ENCODE results near the gene ARMH4.

The ARMH4 gene

DNA sequence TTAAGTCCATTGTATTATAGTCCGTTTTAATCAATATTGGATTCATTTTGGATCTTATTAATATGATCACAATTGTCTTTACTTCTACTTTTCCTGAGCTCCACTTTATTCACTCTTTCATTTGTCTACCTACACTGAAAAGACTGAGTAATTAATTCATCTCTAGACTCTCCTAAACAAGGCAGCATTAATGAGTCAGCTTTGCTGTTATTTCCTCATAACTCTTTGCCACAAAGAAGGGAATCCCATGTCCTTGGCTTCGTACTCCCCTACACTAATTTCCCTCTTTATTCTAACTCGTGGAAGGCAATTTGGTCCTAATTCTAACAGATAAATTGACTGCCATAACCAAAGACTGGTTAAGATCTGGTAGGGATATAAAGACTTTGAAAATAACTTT, 91.9 kb downstream of the ARMH4 start:
- no peak overlapping the region for H3K27ac ChIP-seq (ENCODE audit: low read length)
- no peaks in the 10 kb centered on the region for H3K27me3 ChIP-seq (replicated peaks; ENCODE audit: insufficient read depth, low read length)
- no peaks in the 10 kb centered on the region for H3K9me3 ChIP-seq (replicated peaks; ENCODE audit: insufficient read depth, low read length)
- H2AFZ ChIP-seq (ENCODE audit: low read length), result no peak overlapping the region
- no peaks in the 10 kb centered on the region for H3K9me2 ChIP-seq (replicated peaks; ENCODE audit: insufficient read depth, low read length)
- no peak overlapping the region for H3K4me2 ChIP-seq (ENCODE audit: low read depth, low read length)
- H4K20me1 ChIP-seq (ENCODE audit: insufficient read depth, low read length), result no peaks in the 10 kb centered on the region
- no peak for DNase-seq
- H3K4me1 ChIP-seq (ENCODE audit: low read length), result no peaks in the 10 kb centered on the region
- H3K4me3 ChIP-seq (ENCODE audit: low read length), result no peak overlapping the region
- H3K79me2 ChIP-seq (ENCODE audit: low read length), result no peaks in the 10 kb centered on the region
- no peaks in the 10 kb centered on the region for H3F3A ChIP-seq (ENCODE audit: insufficient read depth, low read length)
- H3K9ac ChIP-seq (ENCODE audit: low read length), result no peak overlapping the region
- H3K36me3 ChIP-seq (replicated peaks; ENCODE audit: insufficient read depth, low read length), result no peaks in the 10 kb centered on the region
- no peak for TF ChIP-seq EZH2 (optimal IDR thresholded peaks at IDR 0.05; ENCODE audit: low read depth, low read length)
- TF ChIP-seq CTCF (IDR thresholded peaks at IDR 0.05; ENCODE audit: low read length), result no peak
- no peak for TF ChIP-seq EZH2phosphoT487 (IDR thresholded peaks at IDR 0.05; ENCODE audit: low read length)

GRCh38 chr14:58059126-58059525, 92.9 kb downstream of the ARMH4 start:
- Histone ChIP-seq H3K4me1 (ENCODE audit: low read length) (no peaks in the 10 kb centered on the region), H2AFZ (ENCODE audit: low read length) (no peak overlapping the region), H4K20me1 (ENCODE audit: insufficient read depth, low read length) (no peaks in the 10 kb centered on the region), H3K27me3 (replicated peaks; ENCODE audit: insufficient read depth, low read length) (no peaks in the 10 kb centered on the region), H3K9me3 (replicated peaks; ENCODE audit: insufficient read depth, low read length) (no peaks in the 10 kb centered on the region), H3K4me3 (ENCODE audit: low read length) (no peak overlapping the region), H3F3A (ENCODE audit: insufficient read depth, low read length) (no peaks in the 10 kb centered on the region), H3K9me2 (replicated peaks; ENCODE audit: insufficient read depth, low read length) (no peaks in the 10 kb centered on the region), H3K4me2 (ENCODE audit: low read depth, low read length) (no peak overlapping the region), H3K27ac (ENCODE audit: low read length) (no peak overlapping the region), H3K9ac (ENCODE audit: low read length) (no peak overlapping the region), H3K36me3 (replicated peaks; ENCODE audit: insufficient read depth, low read length) (no peaks in the 10 kb centered on the region), H3K79me2 (ENCODE audit: low read length) (no peaks in the 10 kb centered on the region)
- no peak for DNase-seq
- no peak for TF ChIP-seq CTCF (IDR thresholded peaks at IDR 0.05; ENCODE audit: low read length)
- TF ChIP-seq EZH2phosphoT487 (IDR thresholded peaks at IDR 0.05; ENCODE audit: low read length), result no peak
- no peak for TF ChIP-seq EZH2 (optimal IDR thresholded peaks at IDR 0.05; ENCODE audit: low read depth, low read length)

DNA sequence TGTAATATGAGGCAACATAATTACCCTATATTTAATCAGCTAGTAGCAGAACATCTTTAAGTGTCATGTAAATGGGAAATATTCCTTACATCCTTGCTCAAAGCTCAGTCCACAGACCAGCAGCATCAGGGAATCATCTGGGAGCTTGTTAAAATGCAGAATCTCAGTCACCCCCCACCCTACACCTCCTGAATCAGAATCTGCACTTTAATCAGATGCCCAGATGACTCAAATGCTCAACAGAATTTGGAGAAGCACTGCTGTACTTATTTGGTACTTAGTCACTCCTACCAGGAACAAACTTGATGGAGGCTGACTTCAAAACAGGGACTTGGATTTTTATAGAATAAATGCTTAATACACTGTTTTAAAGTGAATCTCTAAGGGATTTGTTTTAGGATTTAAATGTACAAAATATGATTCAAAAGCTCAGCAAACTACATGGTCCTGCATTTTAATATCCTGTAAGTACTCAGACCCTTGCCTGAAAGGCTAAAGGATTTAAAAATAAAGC, 96.5 kb downstream of the ARMH4 start:
- Histone ChIP-seq H3K9ac (ENCODE audit: low read length) (no peak overlapping the region), H3K79me2 (ENCODE audit: low read length) (no peaks in the 10 kb centered on the region), H3K27me3 (replicated peaks; ENCODE audit: insufficient read depth, low read length) (no peaks in the 10 kb centered on the region), H3K27ac (ENCODE audit: low read length) (no peak overlapping the region), H2AFZ (ENCODE audit: low read length) (no peak overlapping the region), H4K20me1 (ENCODE audit: insufficient read depth, low read length) (no peaks in the 10 kb centered on the region), H3K4me1 (ENCODE audit: low read length) (no peaks in the 10 kb centered on the region), H3F3A (ENCODE audit: insufficient read depth, low read length) (no peaks in the 10 kb centered on the region), H3K4me3 (ENCODE audit: low read length) (no peak overlapping the region), H3K36me3 (replicated peaks; ENCODE audit: insufficient read depth, low read length) (no peaks in the 10 kb centered on the region), H3K9me3 (replicated peaks; ENCODE audit: insufficient read depth, low read length) (no peaks in the 10 kb centered on the region), H3K9me2 (replicated peaks; ENCODE audit: insufficient read depth, low read length) (no peaks in the 10 kb centered on the region), H3K4me2 (ENCODE audit: low read depth, low read length) (no peak overlapping the region)
- no peak for DNase-seq
- TF ChIP-seq EZH2 (optimal IDR thresholded peaks at IDR 0.05; ENCODE audit: low read depth, low read length) (no peak), EZH2phosphoT487 (IDR thresholded peaks at IDR 0.05; ENCODE audit: low read length) (no peak), CTCF (IDR thresholded peaks at IDR 0.05; ENCODE audit: low read length) (no peak)

Data from MM.1S (cell line).